Measurements from ENCODE around the gene GLUL. TPM values are rescaled to one million over a fixed set of nuclear protein-coding genes. Genes with fewer than 3 reads are reported as not detected.

The GLUL gene
- polyA plus RNA-seq, 2 of the 4 experiments (the other 2 are of a cell fraction), result 26.9 to 33.0 TPM

GRCh38 chr1:182392050-182393028 is 749 bp upstream of the GLUL start:
- Histone ChIP-seq H3K9me3 (no peaks in the 10 kb centered on the region), H3K4me2 (peak overlapping the region; percentile 75), H3K4me3 (peak overlapping the region; percentile 60), H3K4me1 (peaks cover 5% of the 10 kb centered on the region; the same call in 1 of the 3 replicates), H3K27ac (peak overlapping the region; percentile 69 to 83)
- FAIRE-seq (no peak), ATAC-seq (peak; percentile 2 to 17; a peak in 5 of 6 replicates), DNase-seq (ENCODE audit: low read depth in 1 of 2, low spot score in 1 of 2) (no peak)
- WGBS (ENCODE audit: missing lambda C conversion rate), result 79% methylated on average over 29 of the region's 47 CpGs
- CTCF ChIA-PET, result interaction anchor here (7.0 to 10.7 kb wide), 2 partner anchors 249 to 309 kb away, joined by 128 to 194 read pairs; no protein-coding TSS in a partner anchor
- POLR2A ChIA-PET, result no interaction called here
- no peak for TF ChIP-seq ZFP36 (IDR thresholded peaks at IDR 0.05; ENCODE audit: borderline replicate concordance, partially characterized antibody)
- TF ChIP-seq NPAS2 (CRISPR knock-in tag; IDR thresholded peaks at IDR 0.05; ENCODE audit: borderline replicate concordance), result no peak
- no peak for TF ChIP-seq CHD2 (IDR thresholded peaks at IDR 0.05; ENCODE audit: low read length, partially characterized antibody)
- no peak for TF ChIP-seq FOSB (CRISPR knock-in tag; IDR thresholded peaks at IDR 0.05)
- no peak for TF ChIP-seq RFX5 (IDR thresholded peaks at IDR 0.05)
- no peak for TF ChIP-seq HOXA7 (CRISPR knock-in tag; IDR thresholded peaks at IDR 0.05)
- no peak for TF ChIP-seq REST (IDR thresholded peaks at IDR 0.05)
- TF ChIP-seq CBX2 (IDR thresholded peaks at IDR 0.05; ENCODE audit: borderline replicate concordance, low read depth), result no peak
- no peak for TF ChIP-seq RARB (CRISPR knock-in tag; IDR thresholded peaks at IDR 0.05)
- TF ChIP-seq CEBPB (IDR thresholded peaks at IDR 0.05), result no peak
- no peak for TF ChIP-seq MAX (IDR thresholded peaks at IDR 0.05)
- no peak for TF ChIP-seq ESRRA (IDR thresholded peaks at IDR 0.05; ENCODE audit: borderline replicate concordance, low read length)
- TF ChIP-seq PHF8 (IDR thresholded peaks at IDR 0.05; ENCODE audit: borderline replicate concordance, low read depth), result no peak
- no peak for TF ChIP-seq MAZ (IDR thresholded peaks at IDR 0.05; ENCODE audit: borderline replicate concordance, low read depth, low read length)
- TF ChIP-seq RNF2 (IDR thresholded peaks at IDR 0.05; ENCODE audit: borderline replicate concordance, low read depth), result no peak

DNA sequence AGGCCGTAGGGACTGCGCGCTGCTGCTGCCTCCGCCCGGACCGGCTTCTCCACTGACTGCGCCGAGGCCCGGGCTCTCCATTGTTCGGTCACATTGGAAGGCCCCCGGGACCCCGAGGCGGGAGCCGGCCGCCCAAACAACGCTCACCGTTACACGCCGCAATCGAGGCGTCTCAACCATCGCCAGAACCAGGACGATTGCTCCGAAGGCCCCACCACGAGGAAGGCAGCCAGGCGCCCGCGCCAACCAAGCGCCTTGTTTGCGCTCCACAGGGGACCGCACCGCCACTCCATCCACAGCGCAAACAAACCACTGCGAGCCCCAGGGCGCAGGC is 595 bp downstream of the GLUL start:
- POLR2A ChIA-PET, result no interaction called here
- FAIRE-seq (no peak), ATAC-seq (0 out of 6 replicates have a peak, but pooled peaks of 1 of the 2 experiments have one; percentile 6), DNase-seq (ENCODE audit: low read depth in 1 of 2, low spot score in 1 of 2) (no peak)
- Histone ChIP-seq H3K4me2 (peak overlapping the region; percentile 75), H3K27ac (peak overlapping the region; percentile 69 to 83), H3K4me1 (peaks cover 5% of the 10 kb centered on the region; the same call in 1 of the 3 replicates), H3K9me3 (no peaks in the 10 kb centered on the region), H3K4me3 (peak overlapping the region; percentile 60)
- CTCF ChIA-PET, result no interaction called here
- 5% methylated on average over 7 of the region's 35 CpGs for WGBS (ENCODE audit: missing lambda C conversion rate)
- TF ChIP-seq NFE2L2 (conservative IDR thresholded peaks at IDR 0.05; ENCODE audit: low read length) (no peak), JUN (IDR thresholded peaks at IDR 0.05) (no peak), NPAS2 (CRISPR knock-in tag; IDR thresholded peaks at IDR 0.05; ENCODE audit: borderline replicate concordance) (no peak), CBX2 (IDR thresholded peaks at IDR 0.05; ENCODE audit: borderline replicate concordance, low read depth) (no peak), ZNF302 (CRISPR knock-in tag; IDR thresholded peaks at IDR 0.05) (no peak), REST (IDR thresholded peaks at IDR 0.05) (no peak)
